PC-9 (cell line): Measurements from ENCODE around the gene INTS13.
A peak's percentile ranks its signal among the peaks of the same experiment; 100 is the strongest.

ENCODE experiments used
- EZH2 ChIP-seq: fragments of 200-600 bp; sonication (generic); IDR thresholded peaks from 2 replicates; pipeline ENCODE4 v1.8.0; 2017; ENCODE audit warnings: antibody characterized with exemption, low read depth
- TF ChIP-seq, protein P1 (sequence below): fragments of 200-600 bp; sonication (generic); conservative IDR thresholded peaks from 2 replicates; pipeline ENCODE4 v1.6.1; 2017; ENCODE audit warnings: mixed run types, antibody characterized with exemption, mild to moderate bottlenecking, moderate library complexity

GRCh38 chr12:26918321-26919215, 19.2 kb downstream of the INTS13 start:
- TF ChIP-seq, protein P1, sequence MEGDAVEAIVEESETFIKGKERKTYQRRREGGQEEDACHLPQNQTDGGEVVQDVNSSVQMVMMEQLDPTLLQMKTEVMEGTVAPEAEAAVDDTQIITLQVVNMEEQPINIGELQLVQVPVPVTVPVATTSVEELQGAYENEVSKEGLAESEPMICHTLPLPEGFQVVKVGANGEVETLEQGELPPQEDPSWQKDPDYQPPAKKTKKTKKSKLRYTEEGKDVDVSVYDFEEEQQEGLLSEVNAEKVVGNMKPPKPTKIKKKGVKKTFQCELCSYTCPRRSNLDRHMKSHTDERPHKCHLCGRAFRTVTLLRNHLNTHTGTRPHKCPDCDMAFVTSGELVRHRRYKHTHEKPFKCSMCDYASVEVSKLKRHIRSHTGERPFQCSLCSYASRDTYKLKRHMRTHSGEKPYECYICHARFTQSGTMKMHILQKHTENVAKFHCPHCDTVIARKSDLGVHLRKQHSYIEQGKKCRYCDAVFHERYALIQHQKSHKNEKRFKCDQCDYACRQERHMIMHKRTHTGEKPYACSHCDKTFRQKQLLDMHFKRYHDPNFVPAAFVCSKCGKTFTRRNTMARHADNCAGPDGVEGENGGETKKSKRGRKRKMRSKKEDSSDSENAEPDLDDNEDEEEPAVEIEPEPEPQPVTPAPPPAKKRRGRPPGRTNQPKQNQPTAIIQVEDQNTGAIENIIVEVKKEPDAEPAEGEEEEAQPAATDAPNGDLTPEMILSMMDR = 0 out of 2 replicates have a peak, but pooled peaks have one; percentile 30
- TF ChIP-seq EZH2 = no peak
